H4 (cell line): ENCODE results near the gene CEP128. TPM values are rescaled to one million over a fixed set of nuclear protein-coding genes. Genes with fewer than 3 reads are reported as not detected.
A peak's percentile ranks its signal among the peaks of the same experiment; 100 is the strongest.

Experiments
- DNase-seq: peaks from one replicate; pipeline ENCODE4 v3.0.0-alpha.2; 2015; ENCODE audit warnings: low spot score
- total RNA-seq: library from RNA; depleted of rRNA; stranded (reverse); fragments of >200 nt; shearing (Covaris generic); gene quantifications from 2 replicates; pipeline ENCODE4 v1.2.3, GENCODE V29; 2014

Gene CEP128
- total RNA-seq, 1 experiment from 2014 or later = 5.7 TPM

- no peak for DNase-seq
Observed at GRCh38 chr14:80901260-80901659, 40.3 kb downstream of the CEP128 start.

DNA sequence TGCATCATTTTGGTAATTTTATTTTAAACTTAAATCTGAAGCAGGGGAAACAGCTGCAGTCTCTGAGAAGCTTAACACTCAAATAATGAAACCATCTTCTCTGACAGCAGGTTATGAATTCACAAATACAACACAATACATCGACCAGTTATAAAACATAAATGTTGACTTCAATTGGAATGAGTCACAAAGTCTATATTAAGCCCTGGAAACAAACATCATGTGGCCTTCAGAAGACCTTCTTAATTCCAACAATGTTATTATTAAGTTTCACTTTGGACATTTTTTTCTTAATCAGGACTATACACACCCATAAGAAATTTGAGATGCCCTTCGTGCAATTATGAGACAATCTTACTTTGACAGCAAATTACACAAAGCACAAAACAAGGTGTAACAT is 68.9 kb downstream of the CEP128 start:
- no peak for DNase-seq

- DNase-seq = no peak
Observed at GRCh38 chr14:80868260-80868659, 73.3 kb downstream of the CEP128 start.

- no peak for DNase-seq
Observed at GRCh38 chr14:80867798-80868197, 73.7 kb downstream of the CEP128 start.

DNA sequence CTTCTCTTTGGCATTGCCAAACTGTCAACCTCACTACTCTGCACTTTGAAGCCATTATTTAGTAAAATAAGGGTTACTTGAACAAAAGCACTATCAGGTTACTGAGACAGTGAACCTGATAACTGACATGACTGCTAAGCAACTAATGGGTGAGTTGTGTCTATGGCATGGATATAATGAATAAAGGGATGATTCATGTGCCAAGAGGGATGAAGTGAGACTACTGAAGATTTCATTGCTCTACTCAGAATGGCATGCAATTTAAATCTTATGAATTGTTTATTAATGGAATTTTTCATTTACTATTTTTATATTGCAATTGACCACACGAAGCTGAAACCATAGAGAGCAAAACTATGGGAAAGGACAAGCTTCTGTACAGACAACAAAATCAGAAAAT is 74.4 kb downstream of the CEP128 start:
- DNase-seq = no peak

GRCh38 chr14:80865565-80865964 is 76.0 kb downstream of the CEP128 start:
- DNase-seq = no peak

DNA sequence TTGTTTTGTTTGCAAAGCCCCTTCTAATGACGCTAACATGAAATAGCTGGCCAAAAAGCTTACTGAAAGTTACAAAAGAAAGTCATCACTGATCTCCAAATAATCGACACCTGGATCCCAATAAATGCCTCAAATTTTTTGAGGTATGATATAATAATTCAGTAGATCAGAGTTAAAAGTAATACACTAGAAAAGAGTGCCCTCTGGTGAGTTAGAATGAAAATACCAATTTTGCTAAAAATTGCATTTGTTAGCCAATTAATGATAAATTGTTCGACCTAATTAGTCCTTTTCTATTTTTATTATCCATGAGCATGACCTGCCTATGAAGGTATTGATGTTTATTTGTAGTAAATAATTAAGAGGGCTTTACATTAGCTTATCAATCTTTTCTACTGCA is 78.6 kb downstream of the CEP128 start:
- DNase-seq = no peak

- DNase-seq = no peak
Observed at GRCh38 chr14:80862541-80862940, 79.0 kb downstream of the CEP128 start.

- DNase-seq = peak; percentile 9
Observed at GRCh38 chr14:80850197-80850814, 91.2 kb downstream of the CEP128 start.

DNA sequence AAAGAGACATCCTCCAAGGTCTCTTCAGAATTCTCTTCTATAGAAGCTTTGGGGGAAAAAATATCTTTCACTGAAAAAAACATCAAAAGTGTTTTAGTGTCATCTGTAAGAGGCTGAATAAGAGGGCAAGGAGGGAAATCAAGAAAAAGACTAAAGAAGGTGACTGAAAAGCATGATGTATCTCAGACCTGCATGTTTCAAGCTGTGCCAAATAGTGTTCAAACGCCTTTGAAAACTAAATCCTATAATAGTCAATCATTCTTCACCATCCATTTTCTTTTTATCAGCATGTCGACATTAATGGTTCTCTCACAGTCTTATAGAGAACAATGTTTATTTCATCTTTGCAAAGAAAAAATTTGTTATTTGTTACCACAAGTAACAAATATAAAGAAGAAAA is 94.5 kb downstream of the CEP128 start:
- DNase-seq = no peak

- no peak for DNase-seq
Observed at GRCh38 chr14:80845856-80846255, 95.7 kb downstream of the CEP128 start.

DNA sequence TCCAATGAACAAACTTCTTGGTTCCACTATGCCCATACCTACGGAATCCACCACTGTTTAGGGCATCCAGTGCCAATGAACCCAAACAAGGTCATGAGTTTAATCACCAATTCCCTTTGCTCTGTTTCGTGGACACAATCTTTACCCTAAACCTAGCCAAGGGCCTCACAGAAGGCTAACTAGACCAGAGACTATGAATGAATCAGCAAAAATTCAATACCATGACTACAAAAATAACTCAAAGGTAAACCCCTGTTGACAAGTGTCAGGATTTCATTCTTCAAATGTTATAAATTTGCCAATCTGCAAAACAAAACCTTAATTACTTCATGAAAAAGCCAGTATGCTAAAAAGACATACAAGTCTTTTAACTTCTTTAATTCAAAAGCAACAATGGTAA is 96.7 kb downstream of the CEP128 start:
- DNase-seq = no peak

DNA sequence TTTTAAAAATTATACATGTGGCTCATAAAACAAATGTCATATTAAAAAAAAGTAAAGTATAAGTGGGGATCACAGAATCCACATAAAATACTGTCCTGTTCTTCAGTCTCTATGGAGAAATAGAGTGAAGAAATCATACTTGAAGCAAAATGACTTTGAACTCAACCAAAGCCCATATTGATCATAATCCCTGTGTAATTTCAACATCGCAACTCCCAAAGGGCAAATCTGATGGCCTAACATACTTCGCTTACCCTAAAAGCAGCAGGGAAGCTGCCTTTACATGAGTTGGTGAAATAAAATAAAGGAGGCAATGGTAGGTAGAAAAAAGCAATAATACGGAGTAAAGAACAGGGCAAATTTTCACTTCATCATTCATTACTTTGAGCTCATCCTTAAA is 101.8 kb downstream of the CEP128 start:
- no peak for DNase-seq

- no peak for DNase-seq
Observed at GRCh38 chr14:80809663-80810062, 131.9 kb downstream of the CEP128 start.

- no peak for DNase-seq
Observed at GRCh38 chr14:80805136-80805535, 136.4 kb downstream of the CEP128 start.

DNA sequence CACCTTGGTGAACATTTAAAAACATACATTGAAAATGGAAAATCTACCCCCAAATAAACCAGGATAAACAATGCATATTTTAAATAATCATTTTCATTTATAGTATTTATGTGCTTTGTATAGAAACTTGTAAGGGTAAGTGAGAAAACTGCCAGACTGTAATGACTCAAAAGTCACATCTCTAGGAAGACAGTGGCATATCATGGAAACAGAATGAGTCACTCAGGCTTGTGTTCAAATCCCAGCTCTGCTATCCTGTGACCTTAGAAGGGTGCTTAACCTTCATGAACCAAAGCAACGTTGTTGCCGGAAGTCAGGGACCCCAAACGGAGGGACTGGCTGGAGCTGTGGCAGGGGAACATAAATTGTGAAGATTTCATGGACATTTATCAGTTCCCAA is 142.7 kb downstream of the CEP128 start:
- DNase-seq = no peak

GRCh38 chr14:80798211-80798610 is 143.3 kb downstream of the CEP128 start:
- DNase-seq = no peak

GRCh38 chr14:80792771-80793170 is 148.8 kb downstream of the CEP128 start:
- DNase-seq = no peak

GRCh38 chr14:80787876-80788275 is 153.7 kb downstream of the CEP128 start:
- DNase-seq = no peak

GRCh38 chr14:80784820-80785219 is 156.7 kb downstream of the CEP128 start:
- no peak for DNase-seq

GRCh38 chr14:80781972-80782367 is 159.6 kb downstream of the CEP128 start:
- no peak for DNase-seq

DNA sequence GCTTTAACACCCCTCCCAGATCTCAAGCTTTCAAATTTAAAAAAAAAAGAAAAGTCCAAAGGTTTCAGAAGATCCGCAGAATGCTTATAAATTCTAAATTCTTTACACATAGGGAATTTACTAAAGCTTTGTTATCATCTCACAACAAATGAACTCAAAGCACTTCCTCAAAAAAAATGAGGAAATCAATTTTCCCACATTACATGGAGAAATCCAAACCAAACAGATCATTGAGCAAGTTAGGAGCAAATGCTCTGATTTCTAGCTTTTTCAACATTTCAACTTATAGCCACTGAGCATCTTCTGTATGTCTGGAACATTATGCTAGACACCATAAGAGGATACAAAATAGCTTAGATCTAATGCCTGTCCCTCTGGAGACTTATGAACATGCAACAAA is 161.0 kb downstream of the CEP128 start:
- no peak for DNase-seq

DNA sequence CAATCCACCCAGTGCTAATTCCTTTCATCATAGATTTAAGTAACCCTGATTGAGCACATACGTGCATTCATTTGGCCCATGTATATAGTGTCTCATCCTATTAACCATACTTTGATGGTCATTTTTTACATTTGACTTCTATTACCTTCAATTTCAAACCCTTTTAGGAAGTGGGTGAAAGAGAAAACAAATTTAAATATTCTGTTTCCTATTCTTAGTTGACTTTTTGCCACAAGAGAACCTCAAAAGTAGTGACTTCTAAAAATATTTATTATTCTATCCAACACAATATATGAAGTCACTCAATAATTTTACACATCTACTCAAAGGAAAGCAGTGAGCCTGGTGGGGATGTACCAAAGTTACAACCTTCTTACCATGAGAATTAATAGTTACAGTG is 164.9 kb downstream of the CEP128 start:
- no peak for DNase-seq

- DNase-seq = no peak
Observed at GRCh38 chr14:80776186-80776585, 165.4 kb downstream of the CEP128 start.
